Colonic mucosa (tissue), 4 donors: ENCODE measurements around the gene CDH16. TPM values are rescaled to one million over a fixed set of nuclear protein-coding genes. Genes with fewer than 3 reads are reported as not detected.

Experiments used
- DNase-seq: peaks from one replicate; pipeline ENCODE4 v3.0.0-alpha.2; 2020
- H3K27ac ChIP-seq: fragments of 200-600 bp; one replicate; pipeline ENCODE4 v1.8.0; 2021
- H3K27me3 ChIP-seq: fragments of 200-600 bp; one replicate; pipeline ENCODE4 v1.8.0; 2021
- H3K36me3 ChIP-seq: fragments of 200-600 bp; one replicate; pipeline ENCODE4 v1.8.0; 2021
- H3K4me1 ChIP-seq: fragments of 200-600 bp; one replicate; pipeline ENCODE4 v1.8.0; 2021; ENCODE audit warnings: mild to moderate bottlenecking
- H3K4me3 ChIP-seq: fragments of 200-600 bp; one replicate; pipeline ENCODE4 v1.8.0; 2021
- H3K9ac ChIP-seq, 2 donors: one replicate each; pipeline ENCODE4 v1.7.0; 2013; ENCODE audit warnings: control low read depth in 2 of 2, low read depth in 2 of 2, low read length in 2 of 2
- H3K9me3 ChIP-seq: fragments of 200-600 bp; one replicate; pipeline ENCODE4 v1.8.0; 2021
- CTCF ChIP-seq: fragments of 200-600 bp; IDR thresholded peaks from one replicate; pipeline ENCODE4 v1.8.0; 2022; ENCODE audit warnings: antibody characterized with exemption, mild to moderate bottlenecking
- intact Hi-C: fragments of 100-400 bp; cut with DNase I; formaldehyde crosslinking; loops from one replicate; pipeline ENCODE4 v1.14.1; 2022
- total RNA-seq, 2 donors: library from RNA; stranded (reverse); fragmentation: NEBNext Ultra II Directional in 1 of 2; extraction: Animal tissue kit (Norgen Biotek cat#: 25700) in 1 of 2; gene quantifications; one replicate each; pipeline ENCODE4 v1.2.1, GENCODE V29; 2021
- donor health status: healthy.
- donor health status: DM: no; HTN: no; CAD: no.
- donor health status: DM: no; HTN: no; CAD: no.

The CDH16 gene
- total RNA-seq, 2 donors from 2014 or later, result 0.72 to 1.8 TPM

DNA sequence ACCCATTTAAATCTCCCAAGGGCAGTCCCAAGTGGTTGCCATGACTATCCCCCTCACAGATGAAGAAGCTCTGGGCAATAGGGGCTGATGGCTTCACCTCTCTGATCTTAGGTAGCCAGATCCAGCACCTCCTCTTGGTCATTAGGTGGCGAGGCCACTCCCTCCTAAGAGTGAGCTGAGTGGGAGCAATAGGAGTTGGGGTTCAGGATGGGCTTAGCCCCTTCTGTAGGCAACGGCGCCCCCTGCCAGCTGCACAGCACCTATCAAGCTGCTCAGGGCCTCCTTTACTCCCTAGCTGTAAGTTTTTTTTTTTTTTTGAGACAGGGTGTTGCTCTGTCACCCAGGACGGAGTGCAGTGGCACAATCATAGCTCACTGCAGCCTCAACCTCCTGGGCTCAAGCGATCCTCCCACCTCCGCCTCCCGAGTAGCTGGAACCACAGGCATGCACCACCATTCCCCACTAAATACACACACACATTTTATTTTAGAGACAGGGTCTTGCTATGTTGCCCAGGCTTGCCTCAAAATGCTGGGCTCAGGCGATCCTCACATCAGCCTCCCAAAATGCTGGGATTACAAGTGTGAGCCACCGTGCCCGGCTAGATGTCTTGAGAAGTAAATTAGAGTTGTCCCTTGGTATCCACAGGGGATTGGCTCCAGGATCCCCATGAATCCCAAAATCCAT is 10.2 kb upstream of the CDH16 start:
- no peak for DNase-seq
- no peak overlapping the region for H3K4me3 ChIP-seq
- no peaks in the 10 kb centered on the region for H3K9me3 ChIP-seq
- peaks cover 15% of the 10 kb centered on the region for H3K27me3 ChIP-seq
- no peak overlapping the region for H3K27ac ChIP-seq
- no peak overlapping the region for H3K9ac ChIP-seq
- peak; percentile 17 for TF ChIP-seq CTCF
- no peaks in the 10 kb centered on the region for H3K36me3 ChIP-seq
- H3K4me1 ChIP-seq, result peaks cover 12% of the 10 kb centered on the region
- intact Hi-C loops, result no loop called here

GRCh38 chr16:66927918-66928649 is 9.4 kb upstream of the CDH16 start:
- no peaks in the 10 kb centered on the region for H3K9me3 ChIP-seq
- no peak for TF ChIP-seq CTCF
- no peak overlapping the region for H3K27ac ChIP-seq
- no peak overlapping the region for H3K4me3 ChIP-seq
- intact Hi-C loops, result no loop called here
- no peaks in the 10 kb centered on the region for H3K36me3 ChIP-seq
- H3K27me3 ChIP-seq, result peaks cover 15% of the 10 kb centered on the region
- peaks cover 7% of the 10 kb centered on the region for H3K4me1 ChIP-seq
- H3K9ac ChIP-seq, result no peak overlapping the region
- no peak for DNase-seq

GRCh38 chr16:66926961-66927436 is 8.3 kb upstream of the CDH16 start:
- H3K27ac ChIP-seq, result no peak overlapping the region
- no peak for TF ChIP-seq CTCF
- no peaks in the 10 kb centered on the region for H3K9me3 ChIP-seq
- H3K36me3 ChIP-seq, result no peaks in the 10 kb centered on the region
- no peak for DNase-seq
- H3K9ac ChIP-seq, result no peak overlapping the region
- H3K4me1 ChIP-seq, result no peaks in the 10 kb centered on the region
- intact Hi-C loops, result no loop called here
- H3K4me3 ChIP-seq, result no peak overlapping the region
- H3K27me3 ChIP-seq, result peaks cover 15% of the 10 kb centered on the region

DNA sequence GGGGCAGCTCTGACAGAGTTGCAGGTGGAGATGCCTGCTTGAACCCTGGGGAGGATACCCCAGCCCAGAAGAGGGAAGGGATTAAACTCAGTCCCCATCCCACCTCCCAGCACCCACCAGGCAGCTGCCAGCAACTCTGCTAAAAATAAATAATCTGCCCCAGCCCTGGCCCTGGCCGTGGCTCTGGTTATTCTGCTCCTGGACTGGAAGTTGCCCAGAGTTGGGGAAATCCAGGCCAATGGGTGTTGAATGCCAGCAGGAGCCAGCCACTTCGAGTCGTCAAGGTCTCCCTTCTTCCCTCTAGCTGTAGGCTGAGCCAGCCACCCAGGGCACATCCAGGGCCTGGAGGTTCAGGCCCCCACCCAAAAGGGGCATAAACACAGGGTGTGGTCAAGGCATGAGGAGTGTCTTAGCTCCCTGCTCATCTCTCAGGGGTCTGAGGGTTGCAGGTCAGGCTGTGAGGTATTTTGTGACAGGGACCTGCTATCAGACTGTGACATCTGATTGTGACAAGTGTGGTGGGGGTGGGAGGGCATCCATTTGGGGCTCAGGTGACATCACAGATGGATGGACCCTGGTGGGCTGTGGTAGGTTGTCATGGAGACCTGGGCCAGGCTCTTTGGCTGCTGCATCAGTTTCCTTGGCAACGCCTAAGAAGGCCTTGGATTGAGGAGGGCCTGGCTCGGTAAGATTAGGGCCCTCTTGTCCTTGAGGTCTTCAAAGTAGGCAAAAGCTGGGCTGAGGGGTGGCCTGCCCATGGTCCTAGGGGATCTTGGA is 7.7 kb upstream of the CDH16 start:
- Histone ChIP-seq H3K27ac (no peak overlapping the region), H3K4me3 (no peak overlapping the region), H3K36me3 (no peaks in the 10 kb centered on the region), H3K27me3 (peaks cover 15% of the 10 kb centered on the region), H3K4me1 (no peaks in the 10 kb centered on the region), H3K9me3 (no peaks in the 10 kb centered on the region), H3K9ac (no peak overlapping the region)
- intact Hi-C loops, result no loop called here
- TF ChIP-seq CTCF, result no peak
- no peak for DNase-seq

DNA sequence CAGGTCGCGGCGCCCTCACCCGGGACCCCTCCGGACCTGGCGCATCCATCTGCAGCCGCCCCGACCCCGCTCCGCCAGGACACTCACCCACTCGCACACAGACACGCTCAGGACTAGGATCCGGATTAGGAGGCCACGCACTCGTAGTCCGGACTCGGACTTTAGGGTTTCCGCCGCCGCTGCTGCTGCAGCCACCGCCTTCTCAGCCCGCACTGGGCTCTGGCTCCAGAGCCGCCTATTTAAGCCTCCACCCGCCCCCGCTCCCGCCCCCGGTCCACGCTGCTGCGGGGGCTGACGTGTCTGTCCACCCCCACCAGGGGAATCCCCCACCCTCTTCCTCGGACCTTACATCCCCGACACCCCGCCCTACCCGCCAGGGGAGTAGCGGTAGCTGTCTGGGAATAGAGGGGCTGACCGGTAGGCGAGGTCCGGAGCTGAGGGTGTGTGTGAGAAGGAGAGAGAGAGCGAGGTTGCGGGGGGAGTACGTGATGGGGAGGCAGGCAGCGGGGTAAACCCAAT is 6.7 kb upstream of the CDH16 start, which contains the start of gene RRAD:
RRAD (minus strand) TSS at position 214 of the 519 bp plus-strand sequence. CDS start 356 bp downstream, outside the sequence.
- no peak for DNase-seq
- H3K36me3 ChIP-seq, result no peaks in the 10 kb centered on the region
- no peaks in the 10 kb centered on the region for H3K4me1 ChIP-seq
- intact Hi-C loops, result no loop called here
- no peak within 1 kb of the TSS for H3K27ac ChIP-seq
- peak within 1 kb of the TSS in 1 of 2 donors; percentile 33 for H3K9ac ChIP-seq
- H3K27me3 ChIP-seq, result peaks cover 15% of the 10 kb centered on the region
- H3K9me3 ChIP-seq, result no peaks in the 10 kb centered on the region
- no peak for TF ChIP-seq CTCF
- H3K4me3 ChIP-seq, result peak within 1 kb of the TSS; percentile 51
